Fibroblast of villous mesenchyme (primary cell): ENCODE data around the gene CPZ. TPM values are rescaled to one million over a fixed set of nuclear protein-coding genes. Genes with fewer than 3 reads are reported as not detected.

ENCODE experiments used
- DNase-seq: peaks from one replicate; pipeline ENCODE4 v3.0.0-alpha.2; 2010; ENCODE audit warnings: low read depth
- H3K4me3 ChIP-seq: 2 replicates; pipeline ENCODE4 v1.5.1; 2011; ENCODE audit warnings: low read depth, mild to moderate bottlenecking, low read length
- total RNA-seq: library from RNA; depleted of rRNA; stranded (reverse); fragments of >200 nt; gene quantifications from 2 replicates; pipeline ENCODE4 v1.2.3, GENCODE V29; 2012
- TF ChIP-seq, protein P1 (sequence below): IDR thresholded peaks from 2 replicates; pipeline ENCODE4 v1.5.1; 2012; ENCODE audit warnings: low read depth, mild to moderate bottlenecking, low read length; ENCODE audit not compliant: insufficient read depth

The CPZ gene
- total RNA-seq, 1 donor: 19.0 TPM

DNA sequence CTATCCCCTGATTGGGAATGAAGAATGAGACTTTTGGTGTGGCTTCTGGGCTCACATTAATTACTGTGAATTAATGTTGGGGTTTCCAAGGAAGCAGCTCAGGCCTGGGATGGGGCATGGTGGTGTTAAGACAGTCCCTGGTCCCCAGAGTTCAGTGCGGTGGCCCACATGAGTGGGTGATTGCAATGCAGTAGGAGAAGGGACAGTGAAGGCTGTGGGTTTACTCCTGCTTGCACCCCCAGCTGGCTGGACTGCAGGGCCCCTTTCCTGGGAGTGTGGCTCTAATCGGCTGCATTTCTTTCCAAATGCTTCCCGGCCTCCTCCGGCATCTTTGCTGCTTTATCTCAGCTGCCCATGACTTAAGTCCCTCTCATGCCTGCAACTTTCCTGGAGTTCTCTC, 40.5 kb upstream of the CPZ start:
- TF ChIP-seq, protein P1, sequence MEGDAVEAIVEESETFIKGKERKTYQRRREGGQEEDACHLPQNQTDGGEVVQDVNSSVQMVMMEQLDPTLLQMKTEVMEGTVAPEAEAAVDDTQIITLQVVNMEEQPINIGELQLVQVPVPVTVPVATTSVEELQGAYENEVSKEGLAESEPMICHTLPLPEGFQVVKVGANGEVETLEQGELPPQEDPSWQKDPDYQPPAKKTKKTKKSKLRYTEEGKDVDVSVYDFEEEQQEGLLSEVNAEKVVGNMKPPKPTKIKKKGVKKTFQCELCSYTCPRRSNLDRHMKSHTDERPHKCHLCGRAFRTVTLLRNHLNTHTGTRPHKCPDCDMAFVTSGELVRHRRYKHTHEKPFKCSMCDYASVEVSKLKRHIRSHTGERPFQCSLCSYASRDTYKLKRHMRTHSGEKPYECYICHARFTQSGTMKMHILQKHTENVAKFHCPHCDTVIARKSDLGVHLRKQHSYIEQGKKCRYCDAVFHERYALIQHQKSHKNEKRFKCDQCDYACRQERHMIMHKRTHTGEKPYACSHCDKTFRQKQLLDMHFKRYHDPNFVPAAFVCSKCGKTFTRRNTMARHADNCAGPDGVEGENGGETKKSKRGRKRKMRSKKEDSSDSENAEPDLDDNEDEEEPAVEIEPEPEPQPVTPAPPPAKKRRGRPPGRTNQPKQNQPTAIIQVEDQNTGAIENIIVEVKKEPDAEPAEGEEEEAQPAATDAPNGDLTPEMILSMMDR: no peak
- DNase-seq: no peak
- H3K4me3 ChIP-seq: no peak overlapping the region

DNA sequence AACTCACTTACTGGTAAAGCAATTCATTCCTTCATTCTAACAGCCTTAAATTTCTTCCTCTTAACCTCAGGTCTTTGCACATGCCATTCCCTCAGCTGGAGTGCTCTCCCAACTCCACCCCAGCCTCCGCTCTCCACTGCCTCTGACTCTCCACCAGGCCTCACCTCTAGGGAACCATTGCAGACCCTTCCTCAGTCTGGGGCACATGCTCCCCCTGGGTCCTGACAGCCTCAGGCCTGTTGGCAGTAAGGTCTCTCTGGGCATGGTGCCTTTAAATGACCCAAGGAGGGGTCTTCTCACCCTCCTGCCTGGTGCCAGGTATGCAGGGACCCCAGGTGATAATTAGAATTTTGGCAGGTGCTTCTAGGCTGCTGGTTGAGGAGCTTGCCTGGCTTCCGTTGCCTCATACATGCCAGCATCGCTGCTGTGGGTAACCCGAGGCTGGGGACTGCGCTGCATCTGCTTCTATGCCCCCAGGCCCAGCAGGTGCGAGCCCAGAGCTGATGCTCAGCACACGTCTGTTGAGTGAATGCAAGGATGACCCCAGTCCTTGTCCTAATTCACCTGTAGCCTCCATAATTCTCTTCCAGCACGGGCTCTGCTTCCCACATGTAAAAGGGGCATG, 39.9 kb upstream of the CPZ start:
- TF ChIP-seq, protein P1: no peak
- no peak for DNase-seq

DNA sequence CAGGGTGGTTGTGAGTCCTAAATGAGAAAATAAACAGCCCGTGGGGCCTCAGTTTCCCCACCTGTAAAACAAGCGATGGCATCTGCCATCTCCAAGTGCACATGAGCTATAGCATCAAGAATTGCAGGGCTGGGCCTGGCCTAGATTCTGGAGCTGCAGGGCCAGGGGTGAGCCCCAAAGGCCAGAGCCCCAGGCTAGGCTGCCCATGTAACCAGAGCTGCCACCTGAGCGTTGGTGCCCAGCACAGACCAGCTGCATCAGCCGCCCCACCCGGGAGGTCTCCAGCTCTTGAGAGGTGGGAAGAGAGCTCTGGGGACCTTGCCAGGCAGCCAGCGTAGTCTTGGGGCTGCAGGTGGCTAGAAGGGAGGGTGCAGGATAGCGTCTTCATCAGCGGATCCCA, 39.3 kb upstream of the CPZ start:
- no peak for DNase-seq
- no peak overlapping the region for H3K4me3 ChIP-seq
- TF ChIP-seq, protein P1: no peak

More for the DNA sequence above, 39.9 kb upstream of the CPZ start:
- H3K4me3 ChIP-seq: no peak overlapping the region

DNA sequence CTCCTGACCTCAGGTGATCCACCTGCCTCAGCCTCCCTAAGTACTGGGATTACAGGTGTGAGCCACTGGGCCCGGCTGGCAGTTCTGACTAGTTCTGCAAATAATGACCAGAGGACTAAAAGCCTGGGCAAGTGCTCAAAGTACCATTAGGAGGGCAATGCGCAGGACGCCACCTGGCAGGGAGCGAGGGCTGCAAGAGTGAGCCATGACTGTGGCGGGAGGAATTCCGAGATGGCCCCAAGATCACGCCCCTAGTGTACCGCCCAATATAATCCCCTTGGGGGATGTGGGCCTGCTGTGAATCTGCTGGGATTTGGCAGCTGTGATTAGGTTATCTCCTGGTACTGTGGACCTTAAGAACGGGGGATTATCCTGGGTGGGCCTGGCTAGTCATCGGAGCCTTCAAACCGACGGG, 38.6 kb upstream of the CPZ start:
- TF ChIP-seq, protein P1: no peak
- DNase-seq: peak; percentile 49
- no peak overlapping the region for H3K4me3 ChIP-seq

DNA sequence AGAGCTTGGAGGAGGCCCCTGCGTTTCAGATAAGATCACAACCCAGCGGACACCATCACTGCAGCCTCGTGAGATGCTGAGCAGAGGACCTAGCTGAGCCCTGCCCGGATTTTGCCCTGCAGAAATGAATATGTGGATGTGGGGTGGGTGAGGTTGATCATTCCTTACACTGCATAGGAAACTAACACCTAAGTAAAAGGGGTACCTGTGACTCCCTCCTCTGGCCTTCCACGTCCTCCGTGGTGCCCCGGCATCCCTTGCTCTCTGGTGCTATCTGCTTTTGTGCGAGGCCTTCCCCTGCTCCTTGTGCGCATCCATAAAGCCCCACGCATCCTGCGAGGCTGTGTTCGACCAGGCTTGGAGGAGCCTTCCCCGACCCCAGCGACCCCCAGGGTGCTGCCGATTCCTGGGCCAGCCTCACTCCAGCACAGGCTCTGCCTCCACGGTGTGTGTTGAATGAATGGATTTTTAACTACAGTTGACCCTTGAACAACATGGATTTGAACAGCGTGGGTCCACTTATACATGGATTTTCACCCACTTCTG, 37.9 kb upstream of the CPZ start:
- TF ChIP-seq, protein P1: no peak

DNA sequence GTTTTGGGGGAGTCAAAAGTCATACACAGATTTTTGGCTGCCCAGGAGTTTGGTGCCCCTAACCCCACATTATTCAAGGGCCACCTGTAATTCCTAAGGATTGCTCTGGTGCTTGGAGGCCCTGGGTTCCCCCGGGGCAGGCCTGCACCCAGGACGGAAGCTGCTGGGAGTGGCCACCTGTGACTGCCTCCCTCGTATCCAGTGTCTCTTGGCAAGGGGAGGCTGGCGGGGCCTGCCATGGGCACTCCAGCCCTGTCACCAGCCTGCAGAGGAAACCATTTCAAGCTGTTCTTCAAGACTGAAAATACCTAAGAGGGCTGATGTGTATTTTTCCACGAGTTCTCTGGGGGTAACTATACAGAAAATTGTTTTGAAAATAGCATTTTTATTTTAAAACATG, 36.8 kb upstream of the CPZ start:
- no peak for DNase-seq
- TF ChIP-seq, protein P1: no peak
- no peak overlapping the region for H3K4me3 ChIP-seq

More for the DNA sequence above, 37.9 kb upstream of the CPZ start:
- no peak overlapping the region for H3K4me3 ChIP-seq
- no peak for DNase-seq
